BE2C (cell line): ENCODE data around the gene SHB.

Source experiments
- DNase-seq: peaks from one replicate; pipeline ENCODE4 v3.0.0-alpha.2; 2020
- H3K27me3 ChIP-seq: fragments of 250-450 bp; sonication (Bioruptor Pico); 2 replicates; pipeline ENCODE4 v1.5.1; 2020; ENCODE audit warnings: mild to moderate bottlenecking
- H3K36me3 ChIP-seq: fragments of 250-450 bp; sonication (Bioruptor Pico); 2 replicates; pipeline ENCODE4 v1.5.1; 2020; ENCODE audit warnings: mild to moderate bottlenecking
- H3K4me1 ChIP-seq: fragments of 250-450 bp; sonication (Bioruptor Pico); 2 replicates; pipeline ENCODE4 v1.5.1; 2020
- H3K4me3 ChIP-seq: 2 replicates; pipeline ENCODE4 v1.5.1; 2011; ENCODE audit warnings: low read depth, low read length
- H3K9me3 ChIP-seq: fragments of 250-450 bp; sonication (Bioruptor Pico); 2 replicates; pipeline ENCODE4 v1.5.1; 2020
- TF ChIP-seq, protein P1 (sequence below): IDR thresholded peaks from 2 replicates; pipeline ENCODE4 v1.5.1; 2012; ENCODE audit warnings: mild to moderate bottlenecking, low read depth, low read length

SHB gene

DNA sequence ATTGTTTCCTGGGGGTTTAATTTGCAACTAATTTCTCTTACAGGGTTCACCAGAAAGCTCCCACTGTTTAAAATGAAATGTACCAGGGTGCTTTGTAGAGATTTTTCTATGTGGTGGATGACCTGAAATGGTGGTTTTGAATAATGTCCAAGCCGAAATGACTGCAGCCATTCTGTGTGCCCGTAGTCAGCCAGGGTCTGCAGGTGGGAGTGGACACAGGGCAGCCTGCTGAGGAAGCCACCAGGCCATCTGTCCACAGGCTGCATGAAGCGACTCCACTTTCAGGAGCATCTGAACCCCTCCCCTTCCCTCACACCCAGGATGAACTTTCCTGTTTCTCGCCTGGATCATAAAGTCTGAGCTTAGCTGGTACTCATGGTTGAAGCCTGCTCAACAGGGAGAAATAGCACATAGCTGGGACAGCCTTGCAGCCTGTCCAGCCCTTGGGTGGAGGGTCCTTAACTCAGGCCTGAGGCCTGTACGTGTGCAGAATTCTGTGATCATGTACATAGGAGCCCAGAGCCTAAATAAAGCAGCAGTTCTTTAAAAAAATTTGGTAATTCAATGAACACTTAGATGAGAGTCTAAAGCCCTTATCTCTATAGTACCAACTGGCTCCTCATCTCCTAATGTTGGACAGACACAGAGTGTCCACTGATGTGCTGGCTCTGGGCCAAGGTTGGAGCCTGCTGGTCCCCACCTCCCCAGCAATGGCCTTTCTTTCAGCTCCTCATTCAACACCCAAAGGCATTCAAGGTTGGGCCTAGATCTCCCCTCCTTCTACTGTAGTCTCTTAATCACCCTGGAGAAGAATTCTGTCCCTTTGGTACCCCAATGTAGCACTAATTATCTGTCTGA is 72.8 kb downstream of the SHB start:
- TF ChIP-seq, protein P1, sequence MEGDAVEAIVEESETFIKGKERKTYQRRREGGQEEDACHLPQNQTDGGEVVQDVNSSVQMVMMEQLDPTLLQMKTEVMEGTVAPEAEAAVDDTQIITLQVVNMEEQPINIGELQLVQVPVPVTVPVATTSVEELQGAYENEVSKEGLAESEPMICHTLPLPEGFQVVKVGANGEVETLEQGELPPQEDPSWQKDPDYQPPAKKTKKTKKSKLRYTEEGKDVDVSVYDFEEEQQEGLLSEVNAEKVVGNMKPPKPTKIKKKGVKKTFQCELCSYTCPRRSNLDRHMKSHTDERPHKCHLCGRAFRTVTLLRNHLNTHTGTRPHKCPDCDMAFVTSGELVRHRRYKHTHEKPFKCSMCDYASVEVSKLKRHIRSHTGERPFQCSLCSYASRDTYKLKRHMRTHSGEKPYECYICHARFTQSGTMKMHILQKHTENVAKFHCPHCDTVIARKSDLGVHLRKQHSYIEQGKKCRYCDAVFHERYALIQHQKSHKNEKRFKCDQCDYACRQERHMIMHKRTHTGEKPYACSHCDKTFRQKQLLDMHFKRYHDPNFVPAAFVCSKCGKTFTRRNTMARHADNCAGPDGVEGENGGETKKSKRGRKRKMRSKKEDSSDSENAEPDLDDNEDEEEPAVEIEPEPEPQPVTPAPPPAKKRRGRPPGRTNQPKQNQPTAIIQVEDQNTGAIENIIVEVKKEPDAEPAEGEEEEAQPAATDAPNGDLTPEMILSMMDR, result no peak
- Histone ChIP-seq H3K27me3 (no peaks in the 10 kb centered on the region), H3K4me1 (peaks cover 58% of the 10 kb centered on the region), H3K9me3 (no peaks in the 10 kb centered on the region), H3K36me3 (no peaks in the 10 kb centered on the region), H3K4me3 (no peak overlapping the region)
- DNase-seq, result peak; percentile 68

GRCh38 chr9:37995348-37995737 is 73.7 kb downstream of the SHB start:
- H3K4me3 ChIP-seq, result peak overlapping the region; percentile 32; the same call in 1 of the 2 replicates
- TF ChIP-seq, protein P1, result peak; percentile 1; the same call in 1 of the 2 replicates
- H3K4me1 ChIP-seq, result peaks cover 58% of the 10 kb centered on the region
- no peaks in the 10 kb centered on the region for H3K9me3 ChIP-seq
- H3K27me3 ChIP-seq, result no peaks in the 10 kb centered on the region
- no peak for DNase-seq
- no peaks in the 10 kb centered on the region for H3K36me3 ChIP-seq

- TF ChIP-seq, protein P1, result no peak; the same call in 1 of the 2 replicates
- H3K9me3 ChIP-seq, result no peaks in the 10 kb centered on the region
- peak; percentile 94 for DNase-seq
- peak overlapping the region; percentile 32 for H3K4me3 ChIP-seq
- H3K36me3 ChIP-seq, result no peaks in the 10 kb centered on the region
- peaks cover 53% of the 10 kb centered on the region for H3K4me1 ChIP-seq
- H3K27me3 ChIP-seq, result no peaks in the 10 kb centered on the region
Measured at GRCh38 chr9:37994639-37995347, 74.2 kb downstream of the SHB start.

DNA sequence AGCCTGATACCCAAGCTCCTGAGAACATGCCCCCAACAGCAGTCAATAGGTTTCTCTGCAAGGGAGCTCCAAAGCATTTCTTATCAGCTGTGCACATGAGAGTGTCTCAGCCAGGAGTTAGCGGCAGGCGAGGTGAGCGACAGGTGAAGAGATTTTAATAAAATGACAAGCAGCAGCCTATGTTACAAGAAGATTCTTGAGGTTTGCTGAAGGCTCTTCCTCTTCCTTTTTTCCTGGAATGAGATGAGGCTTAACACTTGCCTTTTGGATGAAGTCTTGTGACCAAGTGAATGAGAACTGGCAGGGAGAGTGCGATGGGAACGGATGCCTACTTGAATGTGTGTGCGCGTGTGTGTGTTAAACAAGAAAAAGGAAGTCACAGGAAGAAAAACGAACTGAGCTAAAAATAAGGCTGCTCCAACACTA is 76.1 kb downstream of the SHB start:
- TF ChIP-seq, protein P1, result no peak
- DNase-seq, result no peak
- Histone ChIP-seq H3K4me1 (peaks cover 40% of the 10 kb centered on the region), H3K9me3 (no peaks in the 10 kb centered on the region), H3K4me3 (no peak overlapping the region), H3K27me3 (no peaks in the 10 kb centered on the region), H3K36me3 (no peaks in the 10 kb centered on the region)

DNA sequence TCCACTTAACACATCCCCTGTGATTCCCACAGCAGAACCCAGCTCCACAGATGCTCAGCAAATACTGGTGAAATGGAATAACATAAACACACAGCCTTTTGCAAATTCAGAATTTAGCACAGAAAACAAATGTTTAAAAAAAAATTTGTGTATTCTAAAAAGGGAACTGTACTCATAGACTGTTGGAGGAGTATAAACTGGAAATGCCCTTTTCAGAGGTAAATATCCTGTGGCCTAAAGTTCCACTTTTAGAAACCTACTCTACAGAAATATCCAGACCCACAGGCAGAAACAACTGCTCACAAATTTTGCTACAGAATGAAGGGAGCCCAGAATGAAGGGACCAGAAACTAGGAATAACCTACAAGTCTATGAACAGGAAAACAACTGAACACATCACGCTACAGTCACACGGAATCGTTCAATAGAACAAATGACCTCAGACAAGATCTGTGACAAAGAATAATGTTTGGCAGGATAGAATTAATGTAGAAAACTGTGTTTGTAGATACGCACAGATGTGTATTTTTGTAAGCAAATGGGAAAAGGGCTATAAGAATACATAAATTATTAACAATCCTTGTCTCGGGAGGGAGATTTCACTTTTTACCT is 78.5 kb downstream of the SHB start:
- Histone ChIP-seq H3K36me3 (no peaks in the 10 kb centered on the region), H3K9me3 (no peaks in the 10 kb centered on the region), H3K4me3 (no peak overlapping the region), H3K27me3 (no peaks in the 10 kb centered on the region), H3K4me1 (peaks cover 32% of the 10 kb centered on the region)
- DNase-seq, result no peak
- TF ChIP-seq, protein P1, result no peak
